Erythroblast (primary cell): Measurements from ENCODE around the gene ASNSD1.
"Not testable (repeated sequence)": the region's sequence is repeated elsewhere in the genome, so short reads cannot be mapped to it uniquely, and the experiment has no call there.

Experiments used
- GATA1 ChIP-seq: IDR thresholded peaks from 2 replicates; pipeline ENCODE4 v1.6.1; 2011; ENCODE audit warnings: low read depth, mild to moderate bottlenecking, control low read depth, low read length, moderate library complexity
- POLR2A ChIP-seq: IDR thresholded peaks from 2 replicates; pipeline ENCODE4 v1.6.1; 2011; ENCODE audit warnings: mild to moderate bottlenecking, low read length

- TF ChIP-seq POLR2A, GATA1: not testable (repeated sequence)
Observed at GRCh38 chr2:189687796-189688195, 26.5 kb downstream of the ASNSD1 start.
